Peyer's patch (tissue), 4 donors: ENCODE data around the gene SLC22A16.

Experiments used
- POLR2A ChIP-seq, 2 donors: fragments of 450-650 bp; IDR thresholded peaks; one replicate each; pipeline ENCODE4 v1.5.1; 2017; ENCODE audit warnings: antibody characterized with exemption in 2 of 2, mild to moderate bottlenecking in 2 of 2, moderate library complexity in 2 of 2
- TF ChIP-seq, protein P1 (sequence below), 6 experiments: fragments of 450-650 bp in 4 of 6; fragments of 200-600 bp in 2 of 6; sonication (generic) in 1 of 6; IDR thresholded peaks; one replicate each; pipeline ENCODE4 v1.5.1; 2017 to 2019; ENCODE audit warnings: antibody characterized with exemption in 6 of 6, mild to moderate bottlenecking in 3 of 6, moderate library complexity in 1 of 6

- TF ChIP-seq POLR2A (IDR thresholded peaks at IDR 0.05): no peak
- TF ChIP-seq, protein P1, sequence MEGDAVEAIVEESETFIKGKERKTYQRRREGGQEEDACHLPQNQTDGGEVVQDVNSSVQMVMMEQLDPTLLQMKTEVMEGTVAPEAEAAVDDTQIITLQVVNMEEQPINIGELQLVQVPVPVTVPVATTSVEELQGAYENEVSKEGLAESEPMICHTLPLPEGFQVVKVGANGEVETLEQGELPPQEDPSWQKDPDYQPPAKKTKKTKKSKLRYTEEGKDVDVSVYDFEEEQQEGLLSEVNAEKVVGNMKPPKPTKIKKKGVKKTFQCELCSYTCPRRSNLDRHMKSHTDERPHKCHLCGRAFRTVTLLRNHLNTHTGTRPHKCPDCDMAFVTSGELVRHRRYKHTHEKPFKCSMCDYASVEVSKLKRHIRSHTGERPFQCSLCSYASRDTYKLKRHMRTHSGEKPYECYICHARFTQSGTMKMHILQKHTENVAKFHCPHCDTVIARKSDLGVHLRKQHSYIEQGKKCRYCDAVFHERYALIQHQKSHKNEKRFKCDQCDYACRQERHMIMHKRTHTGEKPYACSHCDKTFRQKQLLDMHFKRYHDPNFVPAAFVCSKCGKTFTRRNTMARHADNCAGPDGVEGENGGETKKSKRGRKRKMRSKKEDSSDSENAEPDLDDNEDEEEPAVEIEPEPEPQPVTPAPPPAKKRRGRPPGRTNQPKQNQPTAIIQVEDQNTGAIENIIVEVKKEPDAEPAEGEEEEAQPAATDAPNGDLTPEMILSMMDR (IDR thresholded peaks at IDR 0.05): no peak
Measured at GRCh38 chr6:110517034-110517433, 40.6 kb upstream of the SLC22A16 start.
